ENCODE measurements around the gene SUSD2. TPM values are rescaled to one million over a fixed set of nuclear protein-coding genes. Genes with fewer than 3 reads are reported as not detected.
"Not testable (repeated sequence)": the region's sequence is repeated elsewhere in the genome, so short reads cannot be mapped to it uniquely, and the experiment has no call there.

SUSD2 gene
- total RNA-seq, 4 donors from 2014 or later, result 0.76 to 4.1 (median 1.6) TPM

GRCh38 chr22:24191893-24192292 is 10.6 kb downstream of the SUSD2 start:
- Histone ChIP-seq H3K27ac (no peak overlapping the region), H3K36me3 (no peaks in the 10 kb centered on the region), H3K27me3 (no peaks in the 10 kb centered on the region), H3K9me3 (no peaks in the 10 kb centered on the region), H3K4me1 (peaks cover 0 to 7% of the 10 kb centered on the region in 2 donors), H3K4me3 (no peak overlapping the region)
- in situ Hi-C loops (cut with MboI; ENCODE audit: low sequenced_read_pairs in 4 of 4) (loop anchor here in 2 of 4 donors (10.0 kb wide), 1 partner anchor 53 kb away; the partner anchor contains the start of gene GGT5 (in 2 of the 2)), intact Hi-C loops (cut with DNase I; ENCODE audit: low total_unique reads) (no loop called here)
- TF ChIP-seq CTCF (IDR thresholded peaks at IDR 0.05 in 4 of 5, conservative IDR thresholded peaks at IDR 0.05 in 1 of 5), result no peak
- DNase-seq, result no peak
- ATAC-seq, result no peak

DNA sequence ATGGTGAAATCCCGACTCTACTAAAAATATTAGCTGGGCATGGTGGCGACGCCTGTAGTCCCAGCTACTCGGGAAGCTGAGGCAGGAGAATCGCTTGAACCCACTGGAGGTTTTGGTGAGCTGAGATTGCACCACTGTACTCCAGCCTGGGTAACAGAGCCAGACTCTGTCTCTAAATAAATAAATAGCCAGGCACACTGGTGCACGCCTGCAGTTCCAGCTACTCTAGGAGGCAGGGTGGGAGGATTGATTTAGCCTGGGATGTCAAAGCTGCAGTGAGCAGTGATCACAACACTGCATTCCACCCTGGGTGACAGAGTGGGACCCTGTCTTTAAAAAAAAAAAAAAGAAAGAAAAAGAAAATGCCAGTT is 17.4 kb downstream of the SUSD2 start:
- TF ChIP-seq POLR2A (IDR thresholded peaks at IDR 0.05), result no peak
- TF ChIP-seq CTCF (IDR thresholded peaks at IDR 0.05 in 4 of 5, conservative IDR thresholded peaks at IDR 0.05 in 1 of 5), result no peak
- intact Hi-C loops (cut with DNase I; ENCODE audit: low total_unique reads) (no loop called here), in situ Hi-C loops (cut with MboI; ENCODE audit: low sequenced_read_pairs in 4 of 4) (loop anchor here in 2 of 4 donors (10.0 kb wide), 1 partner anchor 46 kb away; the partner anchor contains the start of gene GGT5 (in 2 of the 2))
- no peaks in the 10 kb centered on the region for H3K4me1 ChIP-seq
- H3K27ac ChIP-seq, result no peak overlapping the region
- no peak overlapping the region for H3K4me3 ChIP-seq
- H3K36me3 ChIP-seq, result no peaks in the 10 kb centered on the region
- no peaks in the 10 kb centered on the region for H3K9me3 ChIP-seq
- H3K27me3 ChIP-seq, result no peaks in the 10 kb centered on the region
- ATAC-seq, result no peak
- DNase-seq, result no peak

GRCh38 chr22:24200619-24201212 is 19.4 kb downstream of the SUSD2 start:
- ATAC-seq (peak in 1 of 2 donors; percentile 24), DNase-seq (no peak)
- Histone ChIP-seq H3K27ac (no peak overlapping the region), H3K27me3 (no peaks in the 10 kb centered on the region), H3K4me1 (peaks cover 0 to 7% of the 10 kb centered on the region in 2 donors), H3K9me3 (no peaks in the 10 kb centered on the region), H3K36me3 (no peaks in the 10 kb centered on the region), H3K4me3 (no peak overlapping the region)
- intact Hi-C loops (cut with DNase I; ENCODE audit: low total_unique reads) (no loop called here), in situ Hi-C loops (cut with MboI; ENCODE audit: low sequenced_read_pairs in 4 of 4) (no loop called here)
- TF ChIP-seq CTCF (IDR thresholded peaks at IDR 0.05 in 4 of 5, conservative IDR thresholded peaks at IDR 0.05 in 1 of 5), result no peak
- no peak for TF ChIP-seq POLR2A (IDR thresholded peaks at IDR 0.05)

DNA sequence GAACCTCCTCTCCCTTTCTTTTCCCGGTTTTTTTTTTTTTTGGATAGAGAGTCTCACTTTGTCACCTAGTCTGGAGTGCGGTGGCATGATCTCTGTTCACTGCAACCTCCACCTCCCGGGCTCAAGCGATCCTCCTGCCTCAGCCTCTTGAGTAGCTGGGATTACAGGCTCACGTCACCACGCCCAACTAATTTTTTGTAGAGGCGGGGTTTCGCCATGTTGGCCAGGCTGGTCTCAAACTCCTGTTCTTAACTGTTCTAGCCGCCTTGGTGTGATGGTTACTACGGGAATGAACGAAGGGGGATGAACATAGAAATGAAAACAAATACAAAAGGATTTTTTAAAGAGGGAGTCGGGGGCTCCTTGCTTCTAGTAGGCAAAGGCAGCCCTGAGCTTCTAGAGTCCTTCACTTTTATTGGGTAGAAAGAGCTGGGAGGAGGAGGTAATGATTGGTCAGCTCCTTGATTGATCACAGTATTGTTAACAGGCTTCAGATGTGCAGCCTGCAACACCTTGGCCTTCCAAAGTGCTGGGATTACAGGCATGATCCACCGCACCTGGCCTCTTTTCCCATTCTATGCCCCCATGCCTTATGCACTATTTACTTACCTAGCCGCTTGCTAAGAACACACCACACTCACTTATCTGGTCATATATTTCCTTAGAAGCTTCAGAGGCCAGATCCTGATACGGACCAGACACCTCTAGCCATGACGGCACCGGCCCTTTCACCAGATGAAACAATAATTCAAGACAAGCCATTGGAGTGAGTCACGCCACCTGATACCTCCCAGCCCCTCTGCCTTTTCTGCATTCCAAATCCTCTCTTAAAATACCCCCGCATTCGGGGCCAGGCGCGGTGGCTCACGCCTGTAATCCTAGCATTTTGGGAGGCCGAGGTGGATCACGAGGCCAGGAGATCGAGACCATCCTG is 20.7 kb downstream of the SUSD2 start:
- Histone ChIP-seq H3K27me3 (no peaks in the 10 kb centered on the region), H3K36me3 (no peaks in the 10 kb centered on the region), H3K4me1 (peaks cover 0 to 14% of the 10 kb centered on the region in 2 donors), H3K9me3 (no peaks in the 10 kb centered on the region), H3K4me3 (no peak overlapping the region), H3K27ac (no peak overlapping the region)
- intact Hi-C loops (cut with DNase I; ENCODE audit: low total_unique reads) (no loop called here), in situ Hi-C loops (cut with MboI; ENCODE audit: low sequenced_read_pairs in 4 of 4) (no loop called here)
- TF ChIP-seq POLR2A (IDR thresholded peaks at IDR 0.05) (no peak), CTCF (IDR thresholded peaks at IDR 0.05 in 4 of 5, conservative IDR thresholded peaks at IDR 0.05 in 1 of 5) (no peak)
- ATAC-seq (no peak), DNase-seq (no peak)

DNA sequence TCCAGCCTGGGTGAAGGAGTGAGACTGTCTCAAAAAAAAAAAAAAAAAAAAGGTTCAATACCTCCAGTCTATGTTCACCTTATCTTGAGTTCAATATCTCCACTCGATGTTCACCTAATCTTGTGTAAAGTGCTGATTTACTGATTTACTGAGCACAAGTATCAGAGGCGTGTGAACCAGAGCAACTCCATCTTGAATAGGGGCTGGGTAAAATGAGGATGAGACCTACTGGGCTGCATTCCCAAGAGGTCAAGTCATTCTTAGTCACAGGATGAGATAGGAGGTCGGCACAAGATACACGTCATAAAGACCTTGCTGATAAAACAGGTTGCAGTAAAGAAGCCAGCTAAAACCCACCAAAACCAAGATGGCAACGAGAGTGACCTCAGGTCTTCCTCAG is 22.6 kb downstream of the SUSD2 start:
- H3K9me3 ChIP-seq; H3K27ac ChIP-seq; H3K36me3 ChIP-seq; in situ Hi-C loops (cut with MboI; ENCODE audit: low sequenced_read_pairs in 4 of 4); H3K4me3 ChIP-seq; DNase-seq; ATAC-seq; H3K27me3 ChIP-seq; intact Hi-C loops (cut with DNase I; ENCODE audit: low total_unique reads): not testable (repeated sequence)
- peaks cover 6 to 29% of the 10 kb centered on the region in 2 donors for H3K4me1 ChIP-seq

Data from gastrocnemius medialis (tissue), 4 donors.